CD4-positive, alpha-beta T cell treated with Interleukin-17A for 4 hours (primary cell): Measurements from ENCODE around the gene ZNF385D.

Experiments
- DNase-seq: peaks from one replicate; pipeline ENCODE4 v3.0.0-alpha.2; 2020; ENCODE audit warnings: mixed read lengths

ZNF385D gene

DNA sequence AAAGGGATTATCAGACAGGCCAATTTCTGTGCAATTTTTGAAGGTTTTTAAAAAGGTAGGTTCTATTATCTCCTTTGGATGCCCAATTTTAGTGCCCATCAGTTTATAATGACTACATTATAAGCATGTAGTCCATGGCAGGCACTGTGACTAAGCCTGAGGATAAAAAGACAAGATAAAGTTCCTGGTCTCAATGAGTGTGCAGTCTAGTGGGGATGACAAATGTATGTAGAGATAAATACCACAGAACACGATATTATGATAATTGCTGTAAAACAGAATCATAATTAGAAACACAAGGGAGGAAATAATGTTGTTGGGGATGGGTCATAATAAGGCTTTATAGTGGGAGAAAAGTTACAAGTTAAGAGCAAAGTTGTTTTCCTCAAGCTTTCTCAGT lies 163.1 kb downstream of the ZNF385D start:
- DNase-seq: no peak

DNA sequence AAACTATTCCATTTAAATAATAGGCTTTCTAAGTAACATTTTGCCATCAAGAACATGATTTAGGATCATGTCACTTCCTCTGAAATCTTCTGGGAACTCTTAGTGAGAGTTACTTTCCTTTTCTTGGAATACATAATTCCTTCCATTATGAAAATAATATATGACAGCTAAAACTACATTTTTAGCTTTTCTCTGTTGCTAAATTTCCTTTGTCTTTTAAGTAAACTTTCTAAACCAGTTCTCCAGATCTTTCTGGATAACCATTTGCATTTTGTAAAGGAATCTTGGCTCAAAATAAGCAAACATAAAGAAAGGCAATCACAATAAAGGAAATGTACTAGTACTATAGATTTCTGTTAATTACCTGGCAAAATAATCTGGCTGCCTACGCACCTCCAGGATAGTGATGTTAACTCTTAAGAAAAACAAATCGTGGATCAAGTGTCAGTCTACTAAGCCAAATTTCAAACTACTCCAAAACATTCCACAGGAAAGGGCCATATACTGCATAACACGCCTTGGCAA lies 165.7 kb downstream of the ZNF385D start:
- no peak for DNase-seq

GRCh38 chr3:21573291-21573690 lies 177.7 kb downstream of the ZNF385D start:
- DNase-seq: no peak

DNA sequence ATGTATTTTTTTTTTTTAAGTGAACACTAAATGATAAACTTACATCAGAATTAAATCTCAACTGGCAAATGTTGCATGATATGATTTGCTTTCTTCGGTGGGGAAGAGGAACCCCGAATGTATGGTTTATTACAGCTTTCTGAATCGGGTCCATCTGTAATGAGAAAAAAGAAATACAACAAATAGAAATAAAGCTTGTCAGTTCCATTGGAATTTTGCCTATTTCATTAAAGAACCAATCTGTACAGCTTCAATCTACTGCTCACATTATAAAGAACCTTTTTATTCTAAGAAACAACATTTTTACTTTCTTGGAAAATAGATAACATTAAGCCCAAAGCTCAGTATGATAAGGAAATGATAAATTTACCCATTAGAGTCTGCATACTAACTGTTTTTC lies 186.5 kb downstream of the ZNF385D start:
- no peak for DNase-seq

DNA sequence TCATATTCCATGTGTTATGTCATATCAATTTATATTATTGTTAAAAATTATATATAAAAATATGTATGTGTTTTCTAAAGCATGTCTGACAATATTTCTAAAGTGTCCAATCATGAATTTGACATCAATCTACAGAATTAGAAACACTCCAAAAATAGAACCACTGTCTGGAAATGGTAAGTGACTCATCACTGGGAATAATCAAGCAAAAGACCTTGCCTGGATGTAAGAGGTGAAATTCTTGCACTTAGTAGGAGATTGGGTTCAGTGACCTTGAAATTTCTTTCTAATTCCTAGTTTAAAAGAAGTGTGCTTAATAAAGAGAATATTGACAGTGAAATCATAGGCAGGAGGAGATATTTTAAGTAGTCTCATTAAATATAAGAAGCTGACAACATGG lies 188.8 kb downstream of the ZNF385D start:
- DNase-seq: no peak

DNA sequence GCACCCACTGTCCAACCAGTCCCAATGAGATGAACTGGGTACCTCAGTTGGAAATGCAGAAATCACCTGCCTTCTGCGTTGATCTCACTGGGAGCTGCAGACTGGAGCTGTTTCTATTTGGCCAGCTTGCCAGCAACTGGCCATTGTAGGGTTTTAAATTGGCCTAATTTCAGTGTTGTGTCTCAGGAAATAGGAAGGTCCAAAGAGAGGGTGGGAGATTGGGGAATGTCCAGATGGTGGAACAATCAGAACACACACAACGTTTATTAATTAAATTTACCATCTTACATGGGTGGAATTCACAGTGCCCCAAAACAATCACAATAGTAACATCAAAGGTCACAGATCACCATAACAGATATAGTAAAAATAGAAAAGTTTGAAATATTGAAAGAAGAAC lies 189.5 kb downstream of the ZNF385D start:
- no peak for DNase-seq

DNA sequence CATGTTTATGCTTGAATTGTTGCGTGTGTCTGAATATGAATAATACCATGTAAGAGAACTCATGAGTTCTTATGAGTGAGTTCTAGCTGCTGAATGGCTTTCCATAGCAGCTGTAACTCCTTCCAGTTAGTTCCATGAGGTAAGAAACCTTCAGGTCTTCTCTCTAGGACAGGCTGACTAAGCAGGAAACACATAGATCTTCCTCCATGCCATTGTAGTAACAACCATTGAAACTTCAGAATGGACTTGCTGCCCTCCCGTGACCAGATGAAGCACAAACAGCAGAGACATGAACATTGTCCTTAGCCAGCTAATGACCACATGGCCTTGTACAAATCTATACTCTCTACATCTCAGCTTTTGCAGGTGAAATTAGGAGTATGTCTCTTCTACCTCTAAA lies 200.0 kb downstream of the ZNF385D start:
- DNase-seq: no peak

DNA sequence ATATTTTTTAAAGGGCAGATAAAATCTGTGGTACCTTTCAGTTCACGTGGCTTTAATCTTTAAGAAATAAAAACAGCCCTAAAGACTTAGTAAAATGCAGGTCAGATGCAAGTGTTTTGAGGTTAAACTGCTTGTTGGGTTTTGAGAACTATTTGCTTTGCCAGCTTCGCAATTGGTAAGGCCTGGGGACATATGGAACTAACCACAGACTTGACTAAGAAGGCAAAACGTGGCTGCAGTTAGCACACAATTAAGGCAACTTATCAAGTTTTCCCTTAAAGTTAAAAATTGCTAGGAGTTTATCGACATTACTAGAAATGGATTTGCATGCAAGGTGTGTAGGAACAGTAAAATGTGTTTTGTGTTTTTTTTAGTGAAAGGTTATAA lies 206.9 kb downstream of the ZNF385D start:
- no peak for DNase-seq

- DNase-seq: no peak
These were observed 207.5 kb downstream of the ZNF385D start for GRCh38 chr3:21543380-21544075.

GRCh38 chr3:21542656-21543379 lies 208.2 kb downstream of the ZNF385D start:
- no peak for DNase-seq

GRCh38 chr3:21540265-21540664 lies 210.7 kb downstream of the ZNF385D start:
- no peak for DNase-seq

- no peak for DNase-seq
These were observed 216.5 kb downstream of the ZNF385D start for GRCh38 chr3:21534462-21534861.

- DNase-seq: no peak
These were observed 218.0 kb downstream of the ZNF385D start for GRCh38 chr3:21533002-21533401.

- DNase-seq: no peak
These were observed 219.1 kb downstream of the ZNF385D start for GRCh38 chr3:21531909-21532308.

GRCh38 chr3:21528291-21528995 lies 222.6 kb downstream of the ZNF385D start:
- DNase-seq: no peak

DNA sequence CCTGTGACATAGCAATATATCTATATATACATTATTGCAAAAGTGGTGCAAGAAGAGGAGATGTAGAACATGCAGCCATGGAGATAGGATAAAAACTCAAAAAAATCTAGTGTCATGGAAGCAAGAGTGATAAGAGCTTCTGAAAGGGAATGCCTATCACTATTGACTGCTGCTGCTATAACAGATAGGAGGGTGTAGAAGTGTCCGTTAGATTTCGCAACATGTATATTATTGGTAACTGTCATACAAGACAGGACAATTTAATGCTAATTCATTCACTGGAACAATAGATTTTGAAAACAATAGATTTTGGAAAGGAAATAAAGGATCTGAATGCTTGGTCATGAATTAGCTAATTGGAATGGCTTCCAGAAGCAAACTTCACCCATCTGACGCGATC lies 224.5 kb downstream of the ZNF385D start:
- no peak for DNase-seq

- DNase-seq: no peak
These were observed 226.9 kb downstream of the ZNF385D start for GRCh38 chr3:21524133-21524532.

GRCh38 chr3:21520106-21520963 lies 230.7 kb downstream of the ZNF385D start:
- no peak for DNase-seq

GRCh38 chr3:21517184-21517583 lies 233.8 kb downstream of the ZNF385D start:
- no peak for DNase-seq

- DNase-seq: no peak
These were observed 235.6 kb downstream of the ZNF385D start for GRCh38 chr3:21515417-21515816.

- no peak for DNase-seq
These were observed 241.1 kb downstream of the ZNF385D start for GRCh38 chr3:21509731-21510470.

DNA sequence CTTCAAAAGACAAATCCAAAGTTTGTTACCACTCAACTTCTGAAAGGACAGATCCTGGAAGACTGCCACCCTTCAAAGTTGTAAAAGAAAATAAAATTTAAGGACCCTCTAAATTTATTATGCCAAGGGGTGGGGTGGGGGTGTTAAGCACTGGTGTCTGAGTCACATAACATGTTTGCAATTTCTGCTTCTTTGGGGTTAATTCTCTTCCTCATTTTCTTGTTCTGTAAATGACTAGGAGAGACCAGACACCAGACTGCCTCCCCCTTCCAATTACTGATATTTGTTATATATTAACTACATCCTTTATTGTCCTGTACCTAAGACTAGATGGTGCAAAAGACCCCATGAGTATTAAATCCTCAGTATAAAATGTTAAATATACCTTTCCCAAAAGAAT lies 242.8 kb downstream of the ZNF385D start:
- DNase-seq: no peak
